ENCODE data around the gene RUNDC1. TPM values are rescaled to one million over a fixed set of nuclear protein-coding genes. Genes with fewer than 3 reads are reported as not detected.

The RUNDC1 gene
- total and polyA plus RNA-seq, 7 donors: 8.7 to 17.8 (median 10.6) TPM

DNA sequence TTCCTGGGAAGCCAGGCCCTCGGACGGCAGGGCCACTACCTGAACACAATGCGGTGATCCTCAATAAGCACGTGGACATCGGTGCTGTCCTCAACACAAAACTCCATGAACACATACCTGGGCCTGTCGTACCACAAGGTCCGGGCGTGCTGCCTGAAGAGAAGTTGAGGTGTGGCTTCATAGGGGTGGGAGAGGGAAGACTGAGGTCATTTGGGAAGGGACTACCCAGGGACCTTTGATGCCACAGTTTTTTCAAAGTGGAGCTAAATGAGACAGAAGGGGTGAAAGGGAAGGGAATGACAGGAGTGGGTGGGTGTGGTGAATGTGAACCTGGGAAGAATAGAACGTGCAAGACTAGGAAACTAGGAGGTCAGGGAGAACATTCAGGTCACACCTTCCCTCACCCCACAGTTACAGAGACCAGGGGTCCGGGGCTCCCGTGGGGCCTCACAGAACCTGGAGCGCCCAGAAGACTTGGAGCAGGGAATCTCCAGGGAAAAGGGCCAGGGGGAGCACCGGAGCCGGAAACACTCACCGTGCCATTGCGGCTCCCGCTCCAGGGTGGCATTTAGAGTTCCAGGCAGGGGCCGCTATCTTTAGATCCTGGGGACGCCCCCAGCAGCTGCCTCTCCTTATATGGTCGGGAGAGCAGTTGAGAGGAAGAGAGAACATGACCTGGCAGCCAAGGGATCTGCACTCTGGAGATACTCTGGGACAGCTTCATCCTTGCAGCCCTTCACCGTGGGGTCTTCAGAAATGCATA is 673 bp upstream of the RUNDC1 start, which contains the start of gene PTGES3L:
Gene PTGES3L, minus strand, starts transcription at position 570 of the 763 bp plus-strand sequence. Its CDS starts 27 bp downstream, at position 543.
- intact Hi-C loops (cut with DNase I): no loop called here
- ATAC-seq (peak; percentile 93 to 95 (median 94)), DNase-seq (peak; percentile 76 to 91)
- WGBS, 3 donors: 16 to 25% (median 18%) methylated on average over 21 of the region's 21 CpGs
- peak within 1 kb of the TSS; percentile 96 for H3K27ac ChIP-seq
- no peaks in the 10 kb centered on the region for H3K9me3 ChIP-seq
- peak within 1 kb of the TSS; percentile 93 for H3K4me3 ChIP-seq
- H3K4me1 ChIP-seq: peaks cover 32% of the 10 kb centered on the region
- TF ChIP-seq, protein P1, sequence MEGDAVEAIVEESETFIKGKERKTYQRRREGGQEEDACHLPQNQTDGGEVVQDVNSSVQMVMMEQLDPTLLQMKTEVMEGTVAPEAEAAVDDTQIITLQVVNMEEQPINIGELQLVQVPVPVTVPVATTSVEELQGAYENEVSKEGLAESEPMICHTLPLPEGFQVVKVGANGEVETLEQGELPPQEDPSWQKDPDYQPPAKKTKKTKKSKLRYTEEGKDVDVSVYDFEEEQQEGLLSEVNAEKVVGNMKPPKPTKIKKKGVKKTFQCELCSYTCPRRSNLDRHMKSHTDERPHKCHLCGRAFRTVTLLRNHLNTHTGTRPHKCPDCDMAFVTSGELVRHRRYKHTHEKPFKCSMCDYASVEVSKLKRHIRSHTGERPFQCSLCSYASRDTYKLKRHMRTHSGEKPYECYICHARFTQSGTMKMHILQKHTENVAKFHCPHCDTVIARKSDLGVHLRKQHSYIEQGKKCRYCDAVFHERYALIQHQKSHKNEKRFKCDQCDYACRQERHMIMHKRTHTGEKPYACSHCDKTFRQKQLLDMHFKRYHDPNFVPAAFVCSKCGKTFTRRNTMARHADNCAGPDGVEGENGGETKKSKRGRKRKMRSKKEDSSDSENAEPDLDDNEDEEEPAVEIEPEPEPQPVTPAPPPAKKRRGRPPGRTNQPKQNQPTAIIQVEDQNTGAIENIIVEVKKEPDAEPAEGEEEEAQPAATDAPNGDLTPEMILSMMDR (IDR thresholded peaks at IDR 0.05): no peak
- no peaks in the 10 kb centered on the region for H3K27me3 ChIP-seq (ENCODE audit: insufficient read depth in 3 of 3, low read length in 2 of 3)
- peaks cover 0 to 13% of the 10 kb centered on the region in 2 donors for H3K36me3 ChIP-seq (ENCODE audit: insufficient read depth in 1 of 2, low read depth in 1 of 2)

DNA sequence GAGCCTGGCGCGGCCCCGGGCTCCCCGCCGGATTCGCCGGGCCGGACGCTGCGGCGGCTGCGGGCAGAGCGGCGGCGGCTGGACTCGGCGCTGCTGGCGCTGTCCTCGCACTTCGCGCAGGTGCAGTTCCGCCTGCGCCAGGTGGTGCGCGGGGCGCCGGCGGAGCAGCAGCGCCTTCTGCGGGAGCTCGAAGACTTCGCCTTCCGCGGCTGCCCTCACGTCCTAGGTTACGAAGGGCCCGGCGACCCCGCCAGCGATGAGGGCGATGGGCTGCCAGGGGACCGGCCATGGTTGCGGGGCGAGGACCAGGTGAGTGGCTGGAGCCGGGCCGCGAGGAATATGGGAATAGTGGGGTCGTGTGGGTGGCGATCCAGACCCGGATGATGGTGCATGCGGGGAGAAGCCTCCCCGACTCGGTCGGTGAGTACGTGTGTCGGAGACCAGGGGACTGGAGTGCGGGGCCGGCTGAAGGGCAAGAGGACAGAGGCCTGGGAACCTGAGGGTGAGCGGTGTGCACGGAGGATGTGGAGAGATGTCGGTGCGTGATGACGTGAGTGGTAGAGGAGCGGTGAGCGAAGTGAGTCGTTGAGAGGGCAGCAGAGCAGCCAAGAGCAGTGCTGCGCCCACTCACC is 517 bp downstream of the RUNDC1 start:
- ATAC-seq (peak; percentile 48 to 72 (median 62)), DNase-seq (peak; percentile 39 to 69)
- H3K9me3 ChIP-seq: no peaks in the 10 kb centered on the region
- peak overlapping the region; percentile 96 for H3K27ac ChIP-seq
- H3K4me3 ChIP-seq: peak overlapping the region; percentile 93
- WGBS, 3 donors: 0 to 1% (median 0%) methylated on average over 61 to 67 of the region's 67 CpGs
- TF ChIP-seq, protein P1 (IDR thresholded peaks at IDR 0.05): peak; percentile 18
- intact Hi-C loops (cut with DNase I): loop anchor here in 1 of 2 donors (1.0 kb wide), 1 partner anchor 17 kb away; the partner anchor contains the start of gene RPL27
- no peaks in the 10 kb centered on the region for H3K27me3 ChIP-seq (ENCODE audit: insufficient read depth in 3 of 3, low read length in 2 of 3)
- peaks cover 25% of the 10 kb centered on the region for H3K4me1 ChIP-seq
- H3K36me3 ChIP-seq (ENCODE audit: insufficient read depth in 1 of 2, low read depth in 1 of 2): peaks cover 0 to 25% of the 10 kb centered on the region in 2 donors

DNA sequence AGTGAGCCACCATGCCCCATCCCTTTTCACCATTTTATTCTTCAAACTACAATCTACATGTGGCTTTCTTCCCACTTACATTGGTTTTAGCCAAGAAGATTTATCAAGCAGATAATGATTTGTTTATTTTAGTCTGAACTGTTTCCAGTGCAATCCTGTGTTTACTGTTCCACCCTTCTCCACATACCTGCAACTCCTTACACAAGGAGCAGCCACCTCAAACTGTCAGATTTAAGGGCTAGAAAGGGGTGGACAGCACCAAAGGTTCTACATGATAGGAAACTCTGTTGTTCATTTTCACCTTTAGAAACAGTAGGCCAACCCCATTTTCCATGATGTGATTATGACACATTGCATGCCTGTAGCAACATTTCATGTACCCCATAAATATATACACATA is 1.9 kb downstream of the RUNDC1 start:
- DNase-seq (no peak), ATAC-seq (no peak)
- TF ChIP-seq, protein P1 (IDR thresholded peaks at IDR 0.05): no peak
- peaks cover 2 to 39% of the 10 kb centered on the region in 2 donors for H3K36me3 ChIP-seq (ENCODE audit: insufficient read depth in 1 of 2, low read depth in 1 of 2)
- peaks cover 25% of the 10 kb centered on the region for H3K4me1 ChIP-seq
- no peaks in the 10 kb centered on the region for H3K27me3 ChIP-seq (ENCODE audit: insufficient read depth in 3 of 3, low read length in 2 of 3)
- peak overlapping the region; percentile 96 for H3K27ac ChIP-seq
- H3K9me3 ChIP-seq: no peaks in the 10 kb centered on the region
- H3K4me3 ChIP-seq: no peak overlapping the region
- intact Hi-C loops (cut with DNase I): no loop called here

DNA sequence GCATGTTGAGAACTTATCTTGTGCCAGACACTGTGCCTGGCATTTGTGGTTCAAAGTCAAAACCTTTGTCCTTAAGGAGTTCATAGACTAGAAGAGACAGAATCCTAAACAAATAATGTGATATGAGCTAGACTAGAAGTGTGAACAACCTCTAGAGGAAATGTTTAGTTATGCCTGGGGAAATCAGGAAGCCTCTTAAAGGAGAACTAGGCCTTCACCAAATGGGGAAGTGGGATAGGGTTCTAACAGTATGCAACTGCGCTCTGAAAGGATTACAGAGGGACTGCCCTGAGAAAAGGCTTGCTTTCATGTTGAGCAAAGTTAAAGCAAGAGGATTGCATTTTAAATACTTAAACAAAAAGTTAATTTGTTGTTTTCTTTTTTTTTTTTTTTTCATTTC is 4.9 kb downstream of the RUNDC1 start:
- Histone ChIP-seq H3K27me3 (ENCODE audit: insufficient read depth in 3 of 3, low read length in 2 of 3) (no peaks in the 10 kb centered on the region), H3K36me3 (ENCODE audit: insufficient read depth in 1 of 2, low read depth in 1 of 2) (peaks cover 7 to 68% of the 10 kb centered on the region in 2 donors), H3K4me3 (no peak overlapping the region), H3K27ac (peak overlapping the region; percentile 30), H3K9me3 (no peaks in the 10 kb centered on the region), H3K4me1 (peaks cover 12% of the 10 kb centered on the region)
- 0 to 68% (median 0%) methylated on average over 1 of the region's 1 CpG for WGBS, 3 donors
- TF ChIP-seq, protein P1 (IDR thresholded peaks at IDR 0.05): no peak
- intact Hi-C loops (cut with DNase I): no loop called here
- ATAC-seq (no peak), DNase-seq (no peak)

Data from psoas muscle (tissue), 8 donors.